NCI-H510A treated with DMSO at 0.1 percent for 48 hours (cell line): ENCODE data around the gene ENDOV.
"Not testable (repeated sequence)": the region's sequence is repeated elsewhere in the genome, so short reads cannot be mapped to it uniquely, and the experiment has no call there.

Experiments
- DNase-seq: peaks from one replicate; lab custom pipeline; 2025; lab: John Stamatoyannopoulos, UW

Gene ENDOV

GRCh38 chr17:80388601-80389000, 26.4 kb upstream of the ENDOV start:
- DNase-seq, result no peak

GRCh38 chr17:80389011-80389995, 25.7 kb upstream of the ENDOV start:
- DNase-seq, result no peak

- no peak for DNase-seq
These were observed 21.6 kb upstream of the ENDOV start for GRCh38 chr17:80393241-80393890.

GRCh38 chr17:80393961-80394360, 21.0 kb upstream of the ENDOV start:
- no peak for DNase-seq

- no peak for DNase-seq
These were observed 20.2 kb upstream of the ENDOV start for GRCh38 chr17:80394629-80395216.

- no peak for DNase-seq
These were observed 19.4 kb upstream of the ENDOV start for GRCh38 chr17:80395402-80396151.

GRCh38 chr17:80396157-80397033, 18.6 kb upstream of the ENDOV start:
- no peak for DNase-seq

- DNase-seq, result no peak
These were observed 18.0 kb upstream of the ENDOV start for GRCh38 chr17:80397034-80397387.

- DNase-seq, result no peak
These were observed 17.3 kb upstream of the ENDOV start for GRCh38 chr17:80397686-80398085.

GRCh38 chr17:80401086-80401485, 13.9 kb upstream of the ENDOV start:
- DNase-seq, result not testable (repeated sequence)

- DNase-seq, result not testable (repeated sequence)
These were observed 12.9 kb upstream of the ENDOV start for GRCh38 chr17:80402102-80402501.

- DNase-seq, result no peak
These were observed 12.0 kb upstream of the ENDOV start for GRCh38 chr17:80402959-80403358.

GRCh38 chr17:80406146-80406545, 8.8 kb upstream of the ENDOV start:
- no peak for DNase-seq

GRCh38 chr17:80407917-80408316, 7.0 kb upstream of the ENDOV start:
- DNase-seq, result not testable (repeated sequence)

GRCh38 chr17:80408872-80409271, 6.1 kb upstream of the ENDOV start:
- DNase-seq, result no peak

- no peak for DNase-seq
These were observed 5.3 kb upstream of the ENDOV start for GRCh38 chr17:80409626-80410025.

- not testable (repeated sequence) for DNase-seq
These were observed 4.4 kb upstream of the ENDOV start for GRCh38 chr17:80410441-80411087.

- no peak for DNase-seq
These were observed 1.0 kb upstream of the ENDOV start for GRCh38 chr17:80413771-80414507.

- no peak for DNase-seq
These were observed 512 bp upstream of the ENDOV start for GRCh38 chr17:80414508-80414802.

GRCh38 chr17:80415626-80416137, 715 bp downstream of the ENDOV start:
- no peak for DNase-seq
